Testis (tissue), 3 donors: ENCODE results near the gene CROT. TPM values are rescaled to one million over a fixed set of nuclear protein-coding genes. Genes with fewer than 3 reads are reported as not detected.

ENCODE experiments used
- polyA plus RNA-seq: library from polyadenylated mRNA; stranded (reverse); fragments of 350-450 nt; fragmentation: Illumina TruSeq; extraction: RNeasy Lipid Tissue Mini Kit (QIAGEN cat#74804); gene quantifications from one replicate; pipeline ENCODE4 v1.2.3, GENCODE V29; 2014; ENCODE audit warnings: low read depth, low replicate concordance; ENCODE audit not compliant: insufficient read depth
- small RNA-seq, 2 donors: library from RNA; depleted of rRNA; stranded (forward); fragments of <200 nt; gene quantifications; one replicate each; pipeline ENCODE3, GENCODE V24; 2016
- total RNA-seq, 2 donors: library from RNA; depleted of rRNA; stranded (reverse); fragments of >200 nt; gene quantifications; one replicate each; pipeline ENCODE4 v1.2.3, GENCODE V29; 2016

The CROT gene
- total and polyA plus RNA-seq, 3 donors from 2014 or later: 4.5 to 10.5 (median 7.3) TPM

Small RNA genes within 50 kb of the gene (small RNA-seq; reads per million reads assigned to genes)
- gene RF02195 (0 reads per million in 2 donors), gene RF02196 (0 reads per million in 2 donors)

Other genes with a start within 250 kb of the CROT start
- gene DMTF1, start 193.2 kb upstream of the CROT start, total RNA-seq: 100 to 1,000 TPM; 148 to 196 TPM
- 118 TPM for gene DMTF1, start 193.2 kb upstream of the CROT start, polyA plus RNA-seq
- gene TMEM243, start 125.9 kb upstream of the CROT start, total RNA-seq: 10 to 100 TPM; 21.9 to 26.3 TPM
- gene TMEM243, start 125.9 kb upstream of the CROT start, polyA plus RNA-seq: 27.6 TPM
- gene ABCB4, start 130.0 kb downstream of the CROT start, total RNA-seq: 1 to 10 TPM; 2.0 to 2.6 TPM
- 1.7 TPM for gene ABCB4, start 130.0 kb downstream of the CROT start, polyA plus RNA-seq